DMS53 treated with DMSO at 0.1 percent for 48 hours (cell line): ENCODE data around the gene GID4.
A peak's percentile ranks its signal among the peaks of the same experiment; 100 is the strongest.

Experiments used
- DNase-seq: peaks from one replicate; lab custom pipeline; 2025; ENCODE audit not compliant: unreplicated experiment; lab: John Stamatoyannopoulos, UW

Gene GID4

GRCh38 chr17:18042983-18043382, 3.8 kb downstream of the GID4 start:
- no peak for DNase-seq

GRCh38 chr17:18043491-18043890, 4.3 kb downstream of the GID4 start:
- DNase-seq = no peak

GRCh38 chr17:18044609-18045008, 5.4 kb downstream of the GID4 start:
- no peak for DNase-seq

- no peak for DNase-seq
Measured at GRCh38 chr17:18045691-18046350, 6.6 kb downstream of the GID4 start.

DNA sequence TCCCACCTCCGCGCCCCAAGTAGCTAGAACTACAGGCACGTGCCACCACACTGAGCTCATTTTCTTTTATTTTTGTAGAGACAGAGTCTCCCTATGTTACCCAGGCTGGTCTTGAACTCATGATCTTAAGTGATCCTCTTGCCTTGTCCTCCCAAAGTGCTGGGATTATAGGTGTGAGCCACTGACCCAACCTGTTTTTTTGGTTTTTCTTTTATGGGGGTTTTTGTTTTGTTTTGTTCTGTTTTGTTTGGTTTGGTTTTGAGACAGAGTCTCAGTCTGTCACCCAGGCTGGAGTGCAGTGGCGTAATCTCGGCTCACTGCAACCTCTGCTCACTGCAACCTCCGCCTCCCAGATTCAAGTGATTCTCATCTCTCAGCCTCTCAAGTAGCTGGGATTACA, 16.4 kb downstream of the GID4 start:
- DNase-seq = no peak

DNA sequence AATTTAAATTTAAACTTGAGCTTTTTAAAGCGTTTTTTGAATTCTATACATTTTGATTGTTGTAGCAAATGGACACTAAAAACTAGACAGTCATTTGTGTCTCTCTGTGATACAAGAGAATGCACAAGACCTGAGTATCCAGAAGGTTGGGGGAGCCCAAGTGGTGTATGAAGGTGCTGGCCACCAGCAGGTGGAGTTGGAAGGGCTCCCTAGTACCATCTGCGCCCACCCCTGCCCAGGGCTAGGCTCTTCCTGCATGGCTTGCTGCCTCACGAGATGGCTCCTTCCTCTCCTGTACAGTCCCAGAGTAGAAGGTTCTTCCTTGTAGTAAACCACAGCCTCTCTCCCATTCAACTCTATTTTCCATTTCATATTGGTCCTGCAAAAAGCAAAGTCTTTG, 17.0 kb downstream of the GID4 start:
- no peak for DNase-seq

DNA sequence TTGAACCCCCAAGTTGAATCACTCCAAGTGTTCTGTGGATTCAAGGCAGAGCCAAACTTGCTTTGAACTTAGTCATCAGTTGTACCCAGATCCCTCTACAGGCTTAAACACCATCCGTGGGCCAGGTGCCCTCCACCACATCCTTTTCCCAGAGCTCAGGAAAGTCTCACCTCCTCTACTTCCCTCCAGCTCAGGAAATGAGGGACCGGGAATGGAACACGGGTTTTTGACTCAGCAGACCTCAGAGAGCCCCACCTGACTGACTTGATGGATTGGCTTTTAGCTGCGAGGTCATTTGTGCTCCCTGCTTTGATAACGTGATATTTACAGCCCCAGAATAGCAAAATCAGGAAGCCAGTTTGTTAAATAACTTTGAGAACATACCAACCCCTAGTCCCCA, 20.1 kb downstream of the GID4 start:
- DNase-seq = no peak

- no peak for DNase-seq
Measured at GRCh38 chr17:18064053-18064452, 24.8 kb downstream of the GID4 start.

DNA sequence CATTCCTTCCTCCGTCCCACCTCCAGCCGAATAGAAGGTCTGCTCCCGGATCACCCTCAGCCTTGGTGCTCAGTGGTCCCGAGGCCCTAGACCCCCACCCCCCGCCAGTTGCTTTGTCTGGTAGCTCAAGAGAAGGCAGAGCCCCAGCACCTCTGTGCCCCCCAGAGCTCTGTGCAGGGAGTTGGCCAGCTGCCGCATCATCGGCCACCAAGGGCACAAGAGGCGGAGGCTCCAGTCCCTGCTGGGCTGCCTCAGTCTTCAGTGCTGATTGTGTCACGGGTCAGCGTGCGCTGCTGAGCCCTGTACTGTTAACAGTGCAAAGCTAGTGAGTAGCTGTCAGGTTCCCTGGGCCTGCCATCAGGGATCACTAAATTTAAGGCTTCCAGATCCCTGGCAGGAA, 26.3 kb downstream of the GID4 start:
- no peak for DNase-seq

DNA sequence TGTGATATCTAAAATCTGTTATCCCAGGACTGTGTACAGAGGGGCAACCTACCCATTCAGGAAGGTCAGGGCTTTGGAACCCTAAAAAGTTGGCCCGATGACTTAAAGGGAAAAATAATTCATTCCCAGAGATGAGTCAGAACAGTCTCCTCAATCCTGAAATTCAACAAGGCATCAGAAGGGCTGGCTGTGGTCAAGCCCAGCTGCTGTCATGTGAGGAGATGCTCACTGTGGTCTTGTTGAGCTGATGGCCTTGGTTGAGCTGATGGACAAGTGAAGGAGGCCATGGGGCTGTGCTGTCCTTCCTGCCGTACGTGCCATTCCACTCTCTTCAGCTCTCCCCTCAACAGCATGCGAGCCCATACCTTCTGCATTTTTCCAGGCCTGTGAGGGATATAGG, 27.7 kb downstream of the GID4 start:
- DNase-seq = no peak

DNA sequence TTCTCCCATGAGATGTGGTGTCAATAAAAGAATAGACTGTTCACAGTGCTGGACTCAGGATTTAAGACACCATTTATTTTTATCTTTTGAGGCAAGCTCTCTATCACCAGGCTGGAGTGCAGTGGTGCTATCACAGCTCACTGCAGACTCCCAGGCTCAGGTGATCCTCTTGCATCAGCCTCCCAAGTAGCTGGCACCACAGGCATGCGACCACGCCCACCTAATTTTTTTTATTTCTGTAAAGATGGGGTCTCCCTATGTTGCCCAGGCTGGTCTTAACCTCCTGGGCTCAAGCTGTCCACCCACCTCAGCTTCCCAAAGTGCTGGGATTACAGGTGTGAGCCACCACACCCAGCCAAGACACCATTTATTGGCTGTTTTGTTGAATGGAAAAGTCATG, 29.9 kb downstream of the GID4 start:
- DNase-seq = no peak

- peak; percentile 6 for DNase-seq
Measured at GRCh38 chr17:18070861-18071340, 31.7 kb downstream of the GID4 start.

DNA sequence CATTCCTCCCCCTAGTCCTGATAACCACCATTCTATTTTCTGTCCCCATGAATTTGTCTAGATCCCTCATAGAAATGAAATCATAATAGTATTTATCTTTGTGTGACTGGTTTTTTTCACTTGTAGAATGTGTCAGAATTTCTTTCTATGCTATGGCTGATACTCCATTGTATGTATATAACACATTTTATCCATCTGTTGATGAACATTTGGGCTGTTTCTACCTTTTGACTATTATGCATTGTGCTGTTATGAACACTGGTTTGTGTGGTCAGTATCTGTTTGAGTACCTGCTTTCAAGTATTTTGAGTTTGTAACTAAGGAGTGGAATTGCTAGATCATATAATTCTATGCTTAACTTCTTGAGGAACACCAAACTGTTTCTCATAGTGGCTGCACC, 32.5 kb downstream of the GID4 start:
- DNase-seq = no peak

- DNase-seq = no peak
Measured at GRCh38 chr17:18074566-18075272, 35.5 kb downstream of the GID4 start.

DNA sequence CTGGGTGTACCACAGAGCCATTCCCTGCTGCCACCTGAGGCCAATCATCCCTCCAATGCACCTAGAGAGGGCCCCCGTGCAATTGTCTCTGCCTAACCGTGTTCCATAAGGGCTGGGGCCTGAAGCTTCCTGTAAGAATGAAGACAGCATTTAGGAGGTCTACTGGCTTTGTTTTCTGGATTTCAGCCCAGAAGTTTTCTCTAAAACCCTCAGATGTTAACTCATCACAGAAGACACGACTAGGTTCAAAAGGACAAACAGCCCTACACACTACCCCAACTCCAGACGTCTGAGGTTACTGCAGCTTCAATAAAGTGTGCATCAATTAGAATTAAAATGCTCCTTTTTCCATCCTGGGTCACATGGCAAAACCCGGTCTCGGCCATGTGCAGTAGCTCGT, 37.7 kb downstream of the GID4 start:
- no peak for DNase-seq

DNA sequence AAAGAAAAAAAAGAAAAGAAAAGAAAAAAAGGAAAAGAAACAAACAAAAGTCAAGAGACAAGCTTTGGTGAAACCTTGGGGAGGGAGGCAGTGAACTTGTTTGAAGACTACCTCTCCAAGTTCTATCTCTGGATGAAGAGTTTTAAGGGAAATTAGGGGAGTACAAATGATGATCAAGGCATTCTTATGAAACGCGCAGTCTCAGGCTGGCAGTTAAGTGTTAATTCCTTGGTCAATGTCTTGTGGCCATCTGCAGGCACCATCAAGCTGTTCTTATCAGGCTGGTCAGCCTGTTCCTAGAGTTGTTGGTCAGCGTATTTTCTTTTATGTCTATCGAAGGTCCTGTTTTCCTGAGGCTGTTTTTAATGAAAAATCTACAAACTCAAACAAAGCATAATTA, 40.3 kb downstream of the GID4 start:
- no peak for DNase-seq

DNA sequence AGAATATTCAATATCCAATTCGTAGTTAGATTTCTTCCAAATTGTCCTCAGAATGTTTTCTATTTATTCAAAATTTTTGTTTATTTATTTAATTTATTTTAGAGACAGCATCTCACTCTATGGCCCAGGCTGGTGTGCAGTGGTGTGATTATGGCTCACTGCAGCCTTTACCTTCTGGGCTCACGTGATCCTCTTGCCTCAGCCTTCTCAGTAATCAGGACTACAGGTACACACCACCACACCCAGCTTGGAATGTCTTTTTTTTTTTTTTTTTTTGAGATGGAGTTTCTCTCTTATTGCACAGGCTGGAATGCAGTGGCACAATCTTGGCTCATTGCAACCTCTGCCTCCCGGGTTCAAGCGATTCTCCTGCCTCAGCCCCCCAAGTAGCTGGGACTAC, 45.0 kb downstream of the GID4 start:
- DNase-seq = no peak

DNA sequence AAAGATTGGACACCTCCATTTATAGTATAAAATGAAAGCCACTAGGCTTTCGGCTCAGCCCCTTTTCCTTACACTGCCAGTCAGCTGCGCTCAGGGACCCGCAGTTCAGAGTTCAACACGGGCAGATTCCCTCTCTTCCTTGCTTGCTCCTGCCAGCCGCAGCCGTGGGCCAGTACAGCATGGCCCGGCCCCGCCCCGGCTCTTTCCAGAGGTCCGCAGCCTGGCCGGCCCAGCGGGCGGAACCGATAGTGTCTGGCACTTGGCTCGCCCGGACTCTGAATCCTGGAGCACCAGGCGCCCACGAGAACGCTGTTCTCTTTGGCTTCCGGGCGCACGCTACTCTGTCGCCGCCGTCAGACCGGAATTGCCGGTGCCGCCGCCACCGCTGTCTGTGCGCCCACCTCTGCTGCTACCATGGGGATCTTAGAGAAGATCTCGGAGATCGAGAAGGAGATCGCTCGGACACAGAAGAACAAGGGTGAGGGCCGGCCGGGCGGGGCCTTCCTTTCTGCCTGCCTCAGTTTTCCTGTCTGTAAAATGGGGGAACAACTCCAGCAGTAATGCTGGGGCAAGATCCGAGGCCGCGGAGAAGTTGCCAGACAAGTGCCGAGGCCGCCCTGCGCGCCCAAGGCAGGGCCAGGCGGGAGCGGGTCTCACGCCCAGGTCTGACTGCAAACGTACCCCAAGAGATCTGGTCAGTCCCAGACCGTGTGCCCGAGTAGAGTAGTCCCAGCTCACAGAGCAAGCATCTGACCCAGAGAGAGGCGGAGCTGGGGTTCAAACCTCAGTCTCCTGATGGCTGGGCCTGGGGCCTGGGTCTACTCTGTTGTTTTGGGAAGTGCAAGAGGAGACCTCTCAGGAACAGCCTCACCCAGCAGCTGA, 48.6 kb downstream of the GID4 start, which contains the start of gene DRG2:
TSS of gene DRG2 (plus strand) at position 339 of the 882 bp plus-strand sequence. CDS start at position 415, 76 bp downstream.
- DNase-seq = peak; percentile 87

GRCh38 chr17:18089613-18090012, 50.4 kb downstream of the GID4 start:
- DNase-seq = no peak

- peak; percentile 16 for DNase-seq
Measured at GRCh38 chr17:18093616-18094408, 54.6 kb downstream of the GID4 start.

DNA sequence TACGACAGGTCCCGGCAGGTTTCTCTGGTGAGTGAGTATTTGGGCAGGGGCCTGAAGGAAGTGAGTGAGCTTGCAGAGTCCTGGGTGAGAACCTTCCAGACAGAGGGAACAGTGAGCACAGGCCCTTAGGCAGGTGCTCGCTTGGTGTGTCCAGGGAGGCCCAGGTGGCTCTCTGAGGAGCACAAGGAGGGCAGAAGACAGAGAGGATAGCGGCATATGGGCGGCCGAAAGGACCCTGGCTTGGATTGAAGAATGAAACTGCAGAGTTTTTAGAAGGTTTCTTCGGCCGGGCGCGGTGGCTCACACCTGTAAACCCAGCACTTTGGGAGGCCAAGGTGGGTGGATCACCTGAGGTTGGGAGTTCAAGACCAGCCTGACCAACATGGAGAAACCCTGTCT, 55.2 kb downstream of the GID4 start:
- DNase-seq = no peak
